DND-41 (cell line): ENCODE data around the gene SOCS3.

Experiments
- EZH2 ChIP-seq: IDR thresholded peaks from 3 replicates; pipeline ENCODE4 v1.6.1; 2012; ENCODE audit warnings: borderline replicate concordance, low read depth, mild to moderate bottlenecking, moderate library complexity, low read length, inconsistent platforms; ENCODE audit not compliant: severe bottlenecking
- TF ChIP-seq, protein P1 (sequence below): IDR thresholded peaks from 2 replicates; pipeline ENCODE4 v1.5.1; 2012; ENCODE audit warnings: borderline replicate concordance, low read length, moderate library complexity, mild to moderate bottlenecking; ENCODE audit not compliant: poor library complexity, severe bottlenecking; ENCODE audit errors: extremely low read depth

DNA sequence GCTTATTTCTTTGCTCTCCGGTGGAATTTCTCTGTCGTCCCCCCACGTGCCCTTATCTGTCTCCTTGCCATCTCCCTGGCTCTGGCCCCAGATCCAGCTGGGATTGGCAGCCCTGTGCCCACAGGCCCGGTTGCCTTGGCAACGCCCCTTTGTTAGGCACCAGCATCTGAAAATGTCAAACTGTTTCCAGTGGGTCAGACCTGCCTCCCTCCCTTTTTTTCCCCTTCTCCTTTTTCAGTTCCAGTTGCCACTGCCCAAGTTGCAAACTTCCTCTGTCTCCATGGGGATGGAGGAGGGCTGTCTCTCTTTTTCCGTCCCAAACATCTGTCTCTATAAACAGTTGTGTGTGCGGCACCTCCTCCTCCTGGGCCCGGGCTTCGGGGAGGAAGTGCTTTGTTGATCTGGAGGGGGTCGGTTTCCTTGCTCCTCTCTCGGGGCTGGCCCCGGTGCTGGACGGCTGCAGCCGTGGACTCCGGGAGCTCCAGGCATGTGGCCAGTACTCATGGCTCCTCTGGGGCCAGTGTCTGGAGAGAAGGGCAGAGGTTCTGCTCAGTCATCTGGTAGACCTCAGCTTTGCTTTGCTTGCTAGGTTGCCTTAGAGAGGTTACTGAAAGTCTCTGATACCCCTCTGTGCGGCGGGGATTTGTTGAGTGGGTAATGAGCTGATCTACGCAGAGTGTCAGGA, 35.3 kb downstream of the SOCS3 start:
- TF ChIP-seq, protein P1, sequence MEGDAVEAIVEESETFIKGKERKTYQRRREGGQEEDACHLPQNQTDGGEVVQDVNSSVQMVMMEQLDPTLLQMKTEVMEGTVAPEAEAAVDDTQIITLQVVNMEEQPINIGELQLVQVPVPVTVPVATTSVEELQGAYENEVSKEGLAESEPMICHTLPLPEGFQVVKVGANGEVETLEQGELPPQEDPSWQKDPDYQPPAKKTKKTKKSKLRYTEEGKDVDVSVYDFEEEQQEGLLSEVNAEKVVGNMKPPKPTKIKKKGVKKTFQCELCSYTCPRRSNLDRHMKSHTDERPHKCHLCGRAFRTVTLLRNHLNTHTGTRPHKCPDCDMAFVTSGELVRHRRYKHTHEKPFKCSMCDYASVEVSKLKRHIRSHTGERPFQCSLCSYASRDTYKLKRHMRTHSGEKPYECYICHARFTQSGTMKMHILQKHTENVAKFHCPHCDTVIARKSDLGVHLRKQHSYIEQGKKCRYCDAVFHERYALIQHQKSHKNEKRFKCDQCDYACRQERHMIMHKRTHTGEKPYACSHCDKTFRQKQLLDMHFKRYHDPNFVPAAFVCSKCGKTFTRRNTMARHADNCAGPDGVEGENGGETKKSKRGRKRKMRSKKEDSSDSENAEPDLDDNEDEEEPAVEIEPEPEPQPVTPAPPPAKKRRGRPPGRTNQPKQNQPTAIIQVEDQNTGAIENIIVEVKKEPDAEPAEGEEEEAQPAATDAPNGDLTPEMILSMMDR: no peak
- no peak for TF ChIP-seq EZH2
